ENCODE measurements around the gene LUC7L3.
"Not testable (repeated sequence)": the region's sequence is repeated elsewhere in the genome, so short reads cannot be mapped to it uniquely, and the experiment has no call there.

Gene LUC7L3

DNA sequence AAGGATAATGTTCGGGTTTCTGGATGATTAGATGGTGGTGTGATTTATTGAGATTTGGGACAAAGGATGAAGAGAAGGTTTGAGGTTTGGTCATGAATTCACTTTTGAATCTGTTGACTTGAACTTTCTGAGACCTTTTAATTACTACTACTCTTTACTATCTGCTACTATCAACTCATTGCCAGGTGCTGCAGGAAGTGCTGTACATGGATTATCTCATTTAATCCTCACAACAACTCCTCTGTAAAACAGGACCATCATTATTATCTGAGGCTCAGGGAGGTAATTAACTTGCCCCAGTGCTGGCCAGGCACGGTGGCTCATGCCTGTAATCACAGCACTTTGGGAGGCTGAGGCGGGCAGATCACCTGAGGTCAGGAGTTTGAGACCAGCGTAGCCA is 8.8 kb upstream of the LUC7L3 start:
- DNase-seq: no peak

DNA sequence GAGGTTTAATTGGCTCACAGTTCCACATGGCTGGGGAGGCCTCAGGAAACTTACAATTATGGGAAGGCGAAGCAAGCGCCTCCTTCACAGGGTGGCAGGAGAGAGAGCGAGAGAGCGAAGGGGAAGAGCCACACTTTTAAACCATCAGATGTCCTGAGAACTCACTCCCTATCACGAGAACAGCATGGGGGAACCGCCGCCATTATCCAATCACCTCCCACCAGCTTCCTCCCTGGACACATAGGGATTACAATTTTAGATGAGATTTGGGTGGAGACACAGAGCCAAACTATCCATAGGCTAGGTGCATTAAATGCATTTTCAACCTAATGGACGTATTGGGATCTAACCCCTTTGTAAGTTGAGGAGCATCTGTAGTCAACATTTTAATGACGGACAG is 6.8 kb upstream of the LUC7L3 start:
- DNase-seq: no peak

DNA sequence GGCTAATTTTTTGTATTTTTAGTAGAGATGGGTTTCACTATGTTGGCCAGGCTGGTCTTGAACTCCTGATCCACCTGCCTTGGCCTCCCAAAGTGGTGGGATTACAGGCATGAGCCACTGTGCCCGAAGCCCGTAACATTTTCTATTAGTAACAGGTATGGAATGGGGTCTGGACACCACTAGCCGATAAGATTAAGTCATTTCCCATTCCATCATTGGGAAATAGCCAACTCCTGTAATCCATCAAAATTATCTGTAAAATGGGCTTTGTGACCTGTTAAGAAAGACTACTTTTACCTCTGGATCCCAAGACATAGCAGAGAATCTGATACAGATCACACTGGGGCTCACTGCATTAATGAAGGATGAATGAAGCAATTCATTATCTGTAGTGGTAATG is 3.9 kb upstream of the LUC7L3 start:
- no peak for DNase-seq

DNA sequence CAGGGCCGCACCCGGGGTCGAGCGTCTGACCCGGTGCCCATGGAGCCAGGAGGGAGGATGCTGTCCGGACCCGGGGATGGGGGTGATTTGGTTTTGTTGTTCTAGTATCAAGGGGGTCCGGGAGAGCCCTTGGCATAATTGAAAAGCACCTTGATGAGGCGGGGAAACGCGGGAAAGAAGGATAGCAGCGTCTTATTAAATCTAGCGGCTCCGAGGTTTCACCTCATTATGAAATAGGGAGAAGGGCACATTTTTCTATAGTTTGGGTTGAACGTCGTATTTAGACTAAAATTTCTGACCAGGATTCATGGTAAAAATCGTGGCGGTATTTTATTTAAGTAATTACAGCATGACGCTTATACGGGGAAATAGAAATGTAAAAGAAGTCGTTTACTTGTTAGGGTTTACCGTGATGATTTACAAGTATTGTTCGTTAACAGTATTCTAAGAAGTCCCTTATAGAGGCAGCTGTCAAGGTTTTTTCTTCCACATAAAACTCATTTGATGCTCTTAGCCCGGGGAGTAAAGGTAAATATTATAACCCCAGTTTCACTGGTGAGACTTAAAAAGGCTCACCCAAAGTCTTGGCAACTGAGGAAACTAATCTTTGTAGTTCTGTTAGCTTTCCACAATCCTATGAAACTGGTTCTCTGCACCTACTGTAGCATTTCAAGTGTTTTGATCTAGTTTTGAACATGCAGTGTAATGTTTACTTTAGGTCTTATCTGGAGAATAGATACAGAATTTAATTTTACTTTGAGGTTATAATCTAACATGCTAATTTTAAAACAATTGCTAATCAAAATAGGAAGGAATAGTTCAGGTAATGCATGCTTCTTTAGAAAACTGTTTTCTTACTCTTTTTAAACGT is 756 bp downstream of the LUC7L3 start:
- no peak for DNase-seq

DNA sequence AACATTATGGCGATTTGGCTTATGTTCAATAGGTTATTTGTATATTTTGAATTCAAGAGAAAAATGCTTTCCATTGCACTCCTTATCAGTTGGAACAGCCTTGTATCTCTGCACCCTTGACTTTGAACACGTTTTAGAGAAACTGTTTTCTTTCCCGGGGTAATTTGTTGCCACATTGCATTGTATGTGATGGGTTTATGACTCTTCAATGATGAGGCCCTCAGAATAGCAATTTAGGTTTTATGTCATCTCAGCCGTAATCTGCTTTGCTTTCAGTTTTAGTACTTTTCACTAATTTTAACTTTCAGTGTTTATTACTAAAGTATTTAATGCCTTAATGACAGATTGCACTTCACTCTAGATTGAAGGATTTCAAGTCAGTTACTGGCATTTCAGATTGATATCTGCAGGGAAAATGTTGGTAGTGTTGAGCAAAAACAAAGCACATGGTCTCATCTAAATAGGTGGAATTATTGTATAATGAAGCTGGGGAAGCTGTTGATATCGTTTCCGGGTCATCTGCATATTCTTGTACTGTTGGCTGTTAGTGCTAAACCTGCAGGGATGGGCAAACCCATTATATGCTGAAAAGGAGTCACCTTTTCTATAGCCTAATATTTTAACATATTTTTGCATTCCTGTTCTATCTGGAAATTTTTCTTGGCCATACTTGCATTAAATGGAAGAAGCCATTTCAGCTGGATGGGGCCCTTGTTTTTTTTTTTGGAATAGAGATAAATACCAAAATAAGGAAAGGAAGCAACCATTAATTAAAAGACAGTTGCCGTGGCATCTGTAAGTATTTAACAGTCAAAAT is 2.0 kb downstream of the LUC7L3 start:
- DNase-seq: no peak

DNA sequence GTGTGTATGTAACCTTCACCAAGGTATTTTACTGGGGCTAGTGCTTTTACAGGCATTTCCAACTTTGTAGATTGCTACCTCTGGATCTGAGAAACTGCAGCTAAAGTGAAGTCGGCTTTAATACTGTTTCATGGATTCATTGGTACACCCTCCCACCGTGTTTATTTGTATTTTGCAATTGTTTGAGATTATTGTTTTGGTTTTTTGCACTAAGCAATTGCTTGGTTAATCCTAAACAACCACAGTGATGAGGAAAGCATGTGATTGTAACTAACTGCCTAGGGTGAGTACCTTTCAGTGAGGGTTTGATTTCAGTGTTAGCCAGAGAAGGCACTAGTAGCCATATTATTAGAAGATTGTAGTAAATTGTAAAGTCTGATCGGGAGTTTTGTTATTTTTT is 3.3 kb downstream of the LUC7L3 start:
- DNase-seq: no peak

DNA sequence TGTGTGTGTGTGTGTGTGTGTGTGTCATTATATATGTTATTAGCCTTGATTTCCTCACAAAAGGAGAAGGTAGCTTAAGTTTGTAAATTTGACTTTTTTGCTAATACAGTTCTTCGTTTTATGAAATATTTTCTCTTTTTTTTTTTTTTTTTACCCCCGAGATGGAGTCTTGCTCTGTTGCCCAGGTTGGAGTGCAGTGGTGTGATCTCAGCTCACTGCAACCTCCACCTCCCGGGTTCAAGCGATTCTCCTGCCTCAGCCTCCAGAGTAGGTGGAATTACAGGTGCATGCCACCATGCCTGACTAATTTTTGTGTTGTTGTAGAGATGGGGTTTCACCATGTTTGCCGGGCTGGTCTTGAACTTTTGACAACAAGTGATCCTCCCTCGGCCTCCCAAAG is 5.2 kb downstream of the LUC7L3 start:
- DNase-seq: not testable (repeated sequence)

DNA sequence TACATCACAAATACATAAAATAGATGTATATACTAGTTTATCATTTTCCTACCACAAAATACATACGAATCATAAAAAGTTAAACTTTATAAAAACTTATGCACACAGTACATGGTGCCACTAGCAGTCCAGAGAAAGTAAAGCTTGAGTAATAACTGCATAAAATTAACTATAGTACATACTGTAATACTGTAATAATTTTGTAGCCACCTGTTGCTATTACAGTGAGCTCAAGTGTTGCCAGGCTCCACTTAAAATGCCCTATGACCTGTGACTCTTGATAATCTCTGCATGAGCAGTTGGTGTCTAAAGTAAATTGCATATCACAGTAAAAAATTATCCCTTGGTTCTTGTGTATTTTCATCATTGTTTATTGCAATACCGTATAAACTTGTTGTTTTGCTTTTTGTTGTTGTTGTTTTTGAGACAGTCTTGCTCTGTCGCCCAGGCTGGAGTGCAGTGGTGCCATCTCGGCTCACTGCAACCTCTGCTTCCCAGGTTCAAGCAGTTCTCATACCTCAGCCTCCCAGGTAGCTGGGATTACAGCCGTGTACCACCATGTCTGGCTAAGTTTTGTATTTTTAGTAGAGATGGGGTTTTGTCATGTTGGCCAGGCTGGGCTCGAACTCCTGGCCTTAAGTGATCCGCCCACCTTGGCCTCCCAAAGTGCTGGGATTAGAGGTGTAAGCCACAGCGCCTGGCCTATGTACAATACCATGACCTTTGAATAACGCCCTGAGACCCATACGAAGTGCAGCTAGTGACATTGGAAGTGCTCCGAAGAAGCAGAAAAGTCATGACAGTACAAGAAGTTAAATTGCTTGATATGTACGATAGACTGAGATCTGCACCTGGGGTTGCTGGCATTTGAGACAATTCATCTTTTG is 6.6 kb downstream of the LUC7L3 start:
- no peak for DNase-seq

DNA sequence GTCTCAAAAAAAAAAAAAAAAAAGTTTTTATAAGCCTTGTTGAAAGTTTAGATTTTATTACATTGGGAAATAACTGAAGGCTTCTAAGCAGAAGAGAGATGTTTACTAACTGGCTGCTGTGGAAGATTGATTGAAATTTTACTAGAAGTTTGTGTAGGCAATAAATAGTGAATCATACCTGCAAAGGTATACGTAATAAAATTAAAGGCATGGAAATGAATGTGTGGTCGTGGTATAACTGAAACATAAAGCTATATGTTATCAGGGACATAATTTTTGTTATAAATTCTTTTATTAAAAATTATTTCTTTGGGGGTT is 8.7 kb downstream of the LUC7L3 start:
- DNase-seq: no peak

DNA sequence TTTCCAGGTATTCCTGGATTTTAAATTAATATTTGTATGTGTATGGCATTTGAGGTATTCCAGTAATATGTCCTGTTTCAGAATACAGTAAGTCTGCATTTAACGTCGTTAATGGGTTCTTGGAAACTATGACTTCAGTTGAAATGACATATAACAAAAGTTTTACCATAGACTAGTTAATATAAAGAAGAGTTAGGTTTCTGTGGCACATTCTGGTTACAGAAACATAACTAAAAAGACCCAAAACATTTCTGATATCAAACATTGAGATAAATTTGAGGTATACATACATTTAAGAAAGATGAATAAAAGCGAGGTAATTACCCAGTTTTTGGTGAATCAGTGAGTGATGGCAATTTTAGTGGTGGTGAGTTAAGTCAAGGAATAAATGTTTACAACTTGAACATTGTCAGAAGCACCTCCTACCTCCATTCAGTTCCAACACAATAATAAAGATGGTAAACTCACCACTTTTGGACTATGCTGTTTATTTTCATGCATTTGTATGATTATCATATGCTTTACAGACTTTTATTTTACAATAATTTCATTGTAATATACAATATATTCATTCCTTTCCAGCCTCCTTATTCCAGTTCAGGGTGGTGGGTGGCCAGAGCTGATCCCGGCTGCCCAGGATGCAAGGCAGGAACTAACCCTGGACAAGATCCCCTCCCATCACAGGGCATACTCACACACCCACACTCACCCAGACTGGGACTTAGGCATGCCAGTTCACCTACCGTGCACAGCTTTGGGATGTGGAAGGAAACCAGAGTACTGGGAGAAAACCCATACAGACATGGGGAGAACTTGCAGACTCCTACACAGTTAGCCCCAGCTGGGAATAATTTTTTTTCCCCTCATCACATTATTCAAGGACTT is 9.7 kb downstream of the LUC7L3 start:
- no peak for DNase-seq

DNA sequence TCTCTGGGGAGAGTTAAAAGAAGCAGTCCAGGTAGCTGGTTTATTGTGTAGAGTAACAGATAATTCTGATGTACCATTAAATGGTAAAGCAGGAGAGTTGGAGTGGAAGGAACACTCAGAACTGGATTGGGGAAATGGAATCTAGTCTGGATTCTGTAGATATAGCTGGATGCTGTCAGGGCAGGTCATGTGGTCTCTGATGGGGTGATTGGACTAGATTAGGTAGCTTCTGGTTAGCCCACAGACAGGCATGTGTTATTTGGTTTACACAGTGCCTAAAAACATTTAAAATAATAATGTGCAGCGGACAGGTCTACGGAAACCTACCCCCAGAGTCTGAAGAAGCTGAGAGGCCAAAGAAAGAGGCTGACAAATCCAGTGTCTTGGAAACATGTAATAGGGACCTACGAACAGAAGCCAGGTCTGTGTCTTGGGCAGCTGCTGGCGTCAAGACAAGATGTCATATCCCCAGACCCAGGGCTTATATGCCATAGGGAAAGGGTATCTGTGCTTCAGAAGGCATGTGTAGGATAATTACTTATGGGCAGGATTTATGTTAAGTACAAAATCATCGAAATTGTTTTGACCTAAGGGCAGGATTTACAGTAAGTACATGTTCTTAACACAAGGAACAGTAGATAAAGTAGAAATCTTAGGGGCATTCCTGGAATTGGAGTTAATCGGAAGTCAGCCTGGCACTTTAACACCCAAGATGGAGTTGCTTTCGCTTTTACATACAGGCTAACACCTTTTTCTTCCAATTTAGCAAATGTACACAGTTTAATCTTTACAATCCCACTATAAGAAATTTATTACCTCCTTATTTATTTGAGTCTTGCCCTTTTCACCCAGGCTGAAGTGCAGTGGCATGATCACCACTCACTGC is 12.4 kb downstream of the LUC7L3 start:
- DNase-seq: no peak

DNA sequence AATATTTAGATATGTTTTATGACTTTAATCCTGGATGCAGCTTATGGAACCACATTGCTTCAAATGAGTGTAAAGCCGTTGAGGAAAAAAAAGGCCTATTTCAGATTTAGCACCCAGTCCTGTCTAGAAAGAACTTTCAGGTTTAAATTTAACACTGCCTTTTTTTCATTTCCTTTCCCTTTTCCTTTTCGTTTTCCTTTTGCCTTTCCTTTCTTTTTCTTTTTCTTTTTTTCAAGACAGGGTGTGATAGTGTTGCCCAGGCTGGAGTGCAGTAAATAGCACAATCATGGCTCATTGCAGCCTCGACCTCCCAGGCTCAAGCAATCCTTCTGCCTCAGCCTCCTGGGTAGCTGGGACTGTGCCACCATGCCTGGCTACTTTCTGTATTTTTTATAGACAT is 15.9 kb downstream of the LUC7L3 start:
- no peak for DNase-seq

DNA sequence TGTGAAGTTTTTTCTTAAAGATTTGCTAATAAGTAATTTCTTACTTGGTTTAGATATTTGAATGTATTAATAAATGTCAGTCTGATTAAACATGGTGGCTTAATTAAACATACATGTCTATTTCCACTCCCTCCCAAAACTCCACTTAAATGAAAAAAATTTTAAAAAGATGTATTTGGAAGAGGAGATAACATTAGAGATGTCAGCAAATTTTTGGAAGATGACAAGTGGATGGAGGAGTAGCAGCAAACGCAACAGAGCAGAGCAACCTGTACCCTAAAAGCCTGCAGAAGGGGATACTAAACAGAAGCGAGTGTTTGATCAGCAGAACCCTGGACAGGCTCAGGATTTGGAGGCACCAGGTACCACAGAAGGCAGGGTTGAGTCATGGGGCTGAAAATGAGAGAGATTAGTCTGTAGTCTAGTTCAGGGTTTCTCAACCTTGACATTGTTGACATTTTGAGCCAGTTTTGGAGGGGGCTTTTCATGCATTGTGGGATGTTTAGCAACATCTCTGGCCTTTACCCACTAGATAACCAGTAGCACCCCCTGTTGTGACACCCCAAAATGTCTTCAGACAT is 17.8 kb downstream of the LUC7L3 start:
- no peak for DNase-seq

DNA sequence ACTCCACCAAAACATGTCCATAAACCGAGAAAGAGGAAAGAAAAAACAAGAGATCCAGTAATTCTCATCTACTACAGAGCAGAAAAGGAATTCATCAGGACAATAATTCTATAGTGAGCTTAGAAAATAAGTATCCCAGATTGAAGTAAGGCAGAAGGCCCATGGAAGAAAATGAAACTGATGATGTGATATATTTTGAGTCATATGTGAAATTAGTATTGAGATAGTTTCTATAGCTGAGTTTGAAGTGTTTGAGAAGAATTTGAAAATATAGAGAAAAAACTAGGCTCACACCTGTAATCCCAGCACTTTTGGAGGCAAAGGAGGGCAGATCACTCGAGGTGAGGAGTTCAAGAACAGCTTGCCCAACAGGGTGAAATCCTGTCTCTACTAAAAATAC is 19.7 kb downstream of the LUC7L3 start:
- DNase-seq: no peak

DNA sequence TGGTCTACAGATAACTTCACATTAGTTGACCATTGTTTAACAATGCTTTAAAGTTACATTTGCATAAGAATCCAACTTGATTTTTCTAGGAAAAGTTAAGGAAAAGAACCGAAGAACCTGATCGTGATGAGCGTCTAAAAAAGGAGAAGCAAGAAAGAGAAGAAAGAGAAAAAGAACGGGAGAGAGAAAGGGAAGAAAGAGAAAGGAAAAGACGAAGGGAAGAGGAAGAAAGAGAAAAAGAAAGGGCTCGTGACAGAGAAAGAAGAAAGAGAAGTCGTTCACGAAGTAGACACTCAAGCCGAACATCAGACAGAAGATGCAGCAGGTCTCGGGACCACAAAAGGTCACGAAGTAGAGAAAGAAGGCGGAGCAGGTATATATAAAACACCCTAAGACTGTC is 26.2 kb downstream of the LUC7L3 start:
- DNase-seq: no peak

DNA sequence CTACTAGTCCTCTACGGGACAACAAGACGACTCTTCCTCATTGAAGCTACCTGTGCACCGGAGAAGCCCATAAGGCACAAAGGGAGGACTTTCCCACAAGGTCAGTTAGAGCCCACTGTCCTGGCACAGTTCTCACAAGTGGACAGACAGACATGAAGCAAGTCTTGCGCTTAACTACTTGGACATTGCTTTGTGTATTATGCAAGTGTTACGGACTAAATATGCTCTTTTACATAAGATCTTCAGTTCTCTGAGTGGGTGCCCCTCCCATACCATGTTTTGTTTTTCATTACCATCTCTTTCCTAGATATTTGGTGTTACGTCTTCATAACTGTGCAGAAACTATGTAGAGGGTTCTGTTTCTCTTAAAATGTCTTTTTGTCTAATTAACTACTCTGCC is 29.8 kb downstream of the LUC7L3 start:
- DNase-seq: no peak

DNA sequence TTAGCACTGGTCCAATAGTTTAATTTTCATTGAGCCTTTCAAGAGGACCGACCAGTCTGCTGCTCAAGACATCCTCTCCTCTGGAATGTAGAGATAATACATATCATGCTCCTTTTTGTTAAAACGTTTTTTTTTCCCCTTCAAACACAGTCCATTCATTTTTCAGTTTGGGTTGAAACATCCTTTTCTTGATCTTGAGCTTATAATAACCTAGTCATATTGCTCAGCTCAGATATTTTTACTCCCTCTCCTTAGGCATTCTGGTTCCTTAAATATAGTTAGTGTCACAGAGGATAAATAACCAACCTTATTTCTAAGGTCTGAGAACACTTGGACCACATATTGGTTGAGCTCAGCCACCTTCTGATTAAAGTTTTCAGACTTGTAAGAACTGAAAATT is 35.1 kb downstream of the LUC7L3 start:
- DNase-seq: no peak

DNA sequence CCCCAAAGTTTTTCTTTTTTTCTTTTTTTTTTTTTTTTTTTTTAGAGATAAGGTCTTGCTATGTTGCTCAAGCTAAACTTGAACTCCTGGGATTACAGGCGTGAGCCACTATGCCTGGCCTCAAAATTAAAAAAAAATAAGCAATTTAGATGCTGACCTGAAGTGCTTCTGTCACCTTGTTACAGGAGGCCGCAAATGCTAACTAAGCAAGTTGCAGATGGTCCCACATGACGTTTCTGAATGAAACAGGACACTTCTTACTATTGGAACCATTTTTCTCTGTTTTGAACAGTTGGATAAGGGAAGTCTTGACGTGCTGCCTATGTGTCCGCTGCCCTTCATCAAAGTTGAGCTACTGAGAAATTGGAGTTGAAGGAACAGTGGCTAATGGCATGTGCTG is 39.1 kb downstream of the LUC7L3 start:
- no peak for DNase-seq

DNA sequence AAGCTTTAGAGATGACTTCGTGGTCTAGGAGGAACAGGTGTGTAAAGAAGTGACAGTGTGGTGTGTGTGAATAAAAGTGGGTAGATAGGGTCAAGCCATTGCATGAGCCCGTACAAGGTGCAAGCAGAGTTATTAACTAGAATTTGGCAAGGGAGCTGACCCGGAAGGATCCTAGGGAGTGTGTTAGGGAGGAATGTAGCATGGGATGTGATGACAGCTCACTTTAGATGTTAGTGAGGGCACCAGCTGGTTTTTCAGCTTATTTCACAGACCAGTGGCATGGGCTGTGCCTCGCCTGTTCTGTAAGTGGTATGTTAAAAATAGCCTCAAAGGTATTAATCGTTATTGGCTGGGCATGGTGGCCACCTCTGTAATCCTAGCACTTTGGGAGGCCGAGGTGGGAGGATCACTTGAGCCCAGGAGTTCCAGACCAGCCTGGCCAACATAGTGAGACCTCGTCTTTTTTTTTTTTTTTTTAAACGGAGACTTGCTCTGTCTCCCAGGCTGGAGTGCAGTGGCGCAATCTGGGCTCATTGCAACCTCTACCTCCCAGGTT is 39.7 kb downstream of the LUC7L3 start:
- no peak for DNase-seq

DNA sequence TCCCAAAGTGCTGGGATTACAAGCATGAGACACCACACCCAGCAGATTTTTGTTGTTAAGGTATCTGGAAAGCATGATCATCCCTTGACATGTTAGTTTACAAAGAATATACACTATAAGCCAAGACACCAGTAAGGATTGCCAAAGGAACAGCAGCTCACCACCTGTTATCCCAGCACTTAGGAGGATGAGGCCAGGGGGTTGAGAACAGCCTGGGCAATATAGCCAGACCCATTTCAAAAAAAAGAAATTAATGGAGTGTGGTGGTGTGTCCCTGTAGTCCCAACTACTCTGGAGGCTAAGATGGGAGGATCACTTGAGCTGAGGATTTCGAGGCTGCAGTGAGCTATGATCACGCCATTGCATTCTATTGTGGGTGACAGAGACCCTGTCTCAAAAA is 42.8 kb downstream of the LUC7L3 start:
- DNase-seq: no peak

All from activated effector memory CD4-positive, alpha-beta T cell treated with Interleukin-2 at 50 U/mL for 16 hours (primary cell).